IPS-15b (cell line): ENCODE data around the gene HOXD8.

ENCODE experiments used
- H3K27me3 ChIP-seq: one replicate; pipeline ENCODE4 v1.6.1; 2013; ENCODE audit warnings: low read length; ENCODE audit not compliant: control insufficient read depth, insufficient read depth
- H3K36me3 ChIP-seq: one replicate; pipeline ENCODE4 v1.6.1; 2013; ENCODE audit warnings: low read length; ENCODE audit not compliant: control insufficient read depth, insufficient read depth
- H3K4me1 ChIP-seq: one replicate; pipeline ENCODE4 v1.6.1; 2013; ENCODE audit warnings: mild to moderate bottlenecking, low read length; ENCODE audit not compliant: control insufficient read depth, insufficient read depth
- H3K4me3 ChIP-seq: one replicate; pipeline ENCODE4 v1.5.1; 2013; ENCODE audit warnings: low read depth, low read length
- H3K9ac ChIP-seq: one replicate; pipeline ENCODE4 v1.6.1; 2013; ENCODE audit warnings: low read depth, mild to moderate bottlenecking, low read length
- H3K9me3 ChIP-seq: one replicate; pipeline ENCODE4 v1.6.1; 2013; ENCODE audit warnings: mild to moderate bottlenecking, low read length; ENCODE audit not compliant: control insufficient read depth, insufficient read depth

Gene HOXD8

DNA sequence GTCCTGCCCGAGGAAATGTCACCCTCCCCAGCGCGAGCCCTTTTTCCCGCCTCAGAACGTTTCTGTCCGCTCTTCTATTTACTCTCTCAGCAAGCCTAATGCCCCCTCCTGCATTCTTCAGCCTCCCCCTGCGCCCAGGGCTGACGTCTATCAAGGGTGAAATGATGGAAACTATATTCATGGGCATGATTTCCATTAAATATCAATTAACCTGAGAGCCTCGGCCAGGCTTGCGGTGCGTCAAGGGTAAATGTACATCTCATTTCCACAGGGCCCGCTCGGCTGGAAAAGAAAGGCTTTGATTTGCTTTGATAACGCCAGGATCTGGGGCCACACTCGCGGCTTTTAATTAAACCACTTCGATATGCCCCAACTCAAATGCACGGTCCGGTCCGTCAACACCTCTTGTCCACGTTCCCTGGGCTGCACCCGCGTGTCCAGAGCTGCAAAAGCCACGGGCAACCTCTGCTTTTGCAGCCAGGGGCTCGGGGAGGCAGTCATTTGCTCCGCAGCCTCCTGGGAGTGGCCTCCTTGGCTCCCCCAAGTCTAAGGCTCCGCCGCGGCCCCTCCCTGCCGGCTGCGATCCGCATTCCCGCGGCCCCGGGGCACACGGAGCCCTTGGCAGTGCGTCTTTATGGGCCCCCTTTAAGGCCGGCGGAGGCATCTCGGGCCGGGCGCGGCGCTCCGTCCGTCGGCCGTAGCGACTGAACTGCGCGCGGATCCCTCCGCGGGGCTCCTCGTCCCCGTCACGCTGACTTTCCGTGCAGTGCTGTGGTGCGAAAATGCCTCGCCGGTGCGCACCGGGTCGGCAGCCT lies at the start of gene HOXD8:
HOXD8 (plus strand) TSS at position 724 of the 815 bp plus-strand sequence. CDS start 662 bp downstream, outside the sequence.
- Histone ChIP-seq H3K4me1 (peaks cover 2% of the 10 kb centered on the region), H3K36me3 (no peaks in the 10 kb centered on the region), H3K27me3 (peaks cover 94% of the 10 kb centered on the region), H3K9me3 (no peaks in the 10 kb centered on the region), H3K4me3 (peak within 1 kb of the TSS; percentile 37), H3K9ac (no peak within 1 kb of the TSS)

DNA sequence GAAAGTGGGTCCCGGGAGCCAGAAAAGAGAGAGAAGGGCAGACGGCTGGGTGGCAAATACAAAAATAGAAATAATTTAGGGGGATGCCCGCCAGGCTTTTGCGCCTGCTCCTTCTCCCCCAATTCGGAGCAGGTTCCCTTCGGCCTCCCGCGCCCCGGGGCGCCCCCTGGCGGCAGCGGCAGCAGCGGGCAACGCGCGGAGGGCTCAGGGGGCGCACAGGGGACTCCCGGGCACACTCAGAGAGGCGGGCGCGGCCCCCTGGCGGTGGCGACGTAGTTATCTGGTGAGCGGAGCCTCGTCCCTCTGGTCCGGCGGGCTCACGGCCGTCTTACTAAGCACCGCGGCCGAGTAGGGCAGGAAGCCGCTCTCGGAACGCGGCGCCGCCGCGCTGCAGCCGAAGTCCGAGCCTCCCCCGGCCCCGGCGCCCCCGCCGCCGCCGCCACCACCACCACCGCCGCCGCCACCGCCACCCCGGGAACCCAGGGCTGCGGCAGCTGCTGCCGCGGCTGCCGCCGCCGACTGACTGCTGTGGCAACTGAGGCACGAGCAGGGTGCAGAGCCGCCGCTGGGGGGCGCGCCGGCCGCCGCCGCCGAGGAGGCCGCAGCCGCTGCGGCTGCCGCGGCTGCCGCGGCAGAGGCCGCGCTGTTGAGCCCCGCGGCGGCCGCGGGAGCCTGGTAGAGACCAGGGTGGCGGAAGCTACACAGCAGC lies 49.5 kb upstream of the HOXD8 start:
- Histone ChIP-seq H3K4me1 (peaks cover 3% of the 10 kb centered on the region), H3K9me3 (no peaks in the 10 kb centered on the region), H3K9ac (no peak overlapping the region), H3K36me3 (no peaks in the 10 kb centered on the region), H3K27me3 (peaks cover 95% of the 10 kb centered on the region), H3K4me3 (peak overlapping the region; percentile 43)

DNA sequence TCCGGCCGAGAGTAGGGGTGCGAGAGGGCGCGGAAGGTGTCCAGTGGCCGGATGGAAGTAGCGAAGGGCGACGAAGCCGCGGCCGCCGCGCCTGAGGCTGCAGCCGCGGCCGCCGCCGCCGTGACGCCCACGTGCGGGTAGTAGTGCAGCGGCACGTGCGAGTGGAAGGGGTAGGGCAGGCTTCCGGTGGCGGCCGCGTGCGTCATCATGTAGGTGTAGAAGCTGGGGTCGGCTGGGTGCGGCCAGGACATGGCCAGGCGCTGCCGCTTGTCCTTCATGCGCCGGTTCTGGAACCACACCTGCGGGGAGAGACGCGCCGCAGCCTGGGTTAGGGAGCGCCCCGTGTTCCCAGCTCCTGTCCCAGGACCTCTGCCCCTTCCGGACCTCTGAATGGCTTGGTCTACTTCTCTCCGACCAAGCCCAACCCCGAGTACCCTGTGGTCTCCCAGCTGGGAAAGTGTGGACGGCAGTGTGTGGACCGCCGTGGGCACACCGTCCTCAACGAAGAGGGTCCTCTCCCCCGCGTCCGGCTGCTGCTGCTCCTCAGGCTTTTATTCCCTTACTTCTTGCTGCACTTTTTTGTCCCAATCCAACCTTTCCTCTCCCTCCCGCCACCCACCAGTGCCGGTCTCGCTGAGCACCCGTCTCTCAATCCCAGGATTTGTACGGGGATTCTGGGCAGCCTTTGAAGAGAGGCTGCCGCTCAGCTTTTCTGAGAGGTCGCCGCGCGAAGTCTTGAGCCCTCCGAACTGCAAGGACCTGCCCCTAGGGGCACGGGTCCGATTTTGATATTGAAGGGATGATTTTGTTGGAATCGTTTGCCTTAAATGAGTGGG lies 48.7 kb upstream of the HOXD8 start:
- Histone ChIP-seq H3K36me3 (no peaks in the 10 kb centered on the region), H3K9me3 (no peaks in the 10 kb centered on the region), H3K27me3 (peaks cover 95% of the 10 kb centered on the region), H3K4me1 (peaks cover 3% of the 10 kb centered on the region), H3K4me3 (peak overlapping the region; percentile 43), H3K9ac (no peak overlapping the region)

DNA sequence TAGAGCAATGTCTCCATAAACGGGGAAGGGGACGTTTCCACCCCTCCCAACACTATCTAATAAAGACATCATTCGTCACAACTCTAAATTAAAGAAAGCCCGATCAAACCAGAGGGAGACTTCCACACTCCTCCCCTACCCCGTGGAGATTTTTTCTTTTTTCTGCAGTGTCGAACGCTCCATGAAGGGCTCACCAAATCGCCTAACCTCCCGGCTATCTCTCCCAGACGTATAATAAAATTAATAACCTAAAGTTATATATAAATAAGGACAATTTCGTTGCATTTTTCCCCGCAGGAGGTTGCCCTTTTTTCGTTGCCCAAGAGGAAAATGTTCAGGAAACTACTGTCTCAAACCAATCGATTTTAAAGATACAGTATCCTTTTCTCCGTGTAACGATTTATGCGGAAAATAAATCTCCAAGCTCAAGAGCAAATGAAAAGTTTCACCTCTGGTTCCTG lies 48.1 kb upstream of the HOXD8 start:
- no peak overlapping the region for H3K9ac ChIP-seq
- no peaks in the 10 kb centered on the region for H3K36me3 ChIP-seq
- H3K27me3 ChIP-seq: peaks cover 95% of the 10 kb centered on the region

DNA sequence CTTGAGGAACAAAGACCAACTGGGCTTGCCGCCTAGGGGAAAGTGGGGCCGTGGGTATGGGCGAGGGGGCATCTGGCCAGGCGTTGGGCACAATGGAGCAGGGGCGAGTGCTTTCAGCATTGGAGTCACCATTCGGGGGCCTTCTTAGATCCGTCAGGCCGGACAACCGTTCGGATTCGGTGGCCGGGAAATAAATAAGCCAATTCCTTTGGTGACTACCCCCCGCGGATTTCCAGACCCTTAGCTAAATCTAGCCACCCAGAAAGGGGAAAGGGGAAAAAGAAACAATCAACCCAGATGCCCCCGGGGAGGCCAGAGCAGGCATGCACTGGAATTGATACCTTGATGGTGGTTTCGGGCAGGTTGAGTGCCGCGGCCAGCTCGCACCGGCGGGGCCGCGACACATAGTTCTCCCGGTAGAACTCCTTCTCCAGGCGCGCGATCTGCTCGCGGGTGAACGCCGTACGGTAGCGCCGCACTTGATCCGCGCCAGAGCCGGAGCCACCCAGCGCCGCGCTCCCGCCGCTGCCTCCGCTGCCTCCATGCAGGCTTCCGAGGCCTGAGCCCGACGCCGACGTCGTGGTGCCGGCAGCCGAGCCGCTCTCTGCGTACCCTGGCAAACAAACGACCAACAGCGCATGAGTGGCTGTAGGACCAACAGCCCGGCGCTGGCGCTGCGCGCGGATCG lies 47.5 kb upstream of the HOXD8 start:
- Histone ChIP-seq H3K36me3 (no peaks in the 10 kb centered on the region), H3K4me3 (peak overlapping the region; percentile 18), H3K27me3 (peaks cover 95% of the 10 kb centered on the region), H3K9ac (no peak overlapping the region), H3K9me3 (no peaks in the 10 kb centered on the region), H3K4me1 (peaks cover 3% of the 10 kb centered on the region)

More for the DNA sequence above, 48.1 kb upstream of the HOXD8 start:
- Histone ChIP-seq H3K9me3 (no peaks in the 10 kb centered on the region), H3K4me1 (peaks cover 3% of the 10 kb centered on the region), H3K4me3 (peak overlapping the region; percentile 43)

DNA sequence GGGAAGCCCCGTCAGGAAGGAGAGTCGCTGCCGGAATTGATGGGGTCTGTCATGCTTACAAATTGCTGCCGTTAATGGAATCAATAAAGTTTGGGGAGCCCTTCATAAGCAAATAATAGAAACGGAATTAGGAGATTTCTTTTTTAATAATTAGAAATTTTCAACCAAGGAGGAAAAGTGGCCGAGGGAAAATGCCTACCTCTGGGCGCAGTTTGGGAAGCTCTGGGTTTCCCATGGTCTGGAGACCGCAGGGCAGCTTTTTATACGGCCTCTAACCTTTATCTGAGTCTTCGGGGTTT lies 47.0 kb upstream of the HOXD8 start:
- H3K4me3 ChIP-seq: peak overlapping the region; percentile 18
- H3K27me3 ChIP-seq: peaks cover 95% of the 10 kb centered on the region

DNA sequence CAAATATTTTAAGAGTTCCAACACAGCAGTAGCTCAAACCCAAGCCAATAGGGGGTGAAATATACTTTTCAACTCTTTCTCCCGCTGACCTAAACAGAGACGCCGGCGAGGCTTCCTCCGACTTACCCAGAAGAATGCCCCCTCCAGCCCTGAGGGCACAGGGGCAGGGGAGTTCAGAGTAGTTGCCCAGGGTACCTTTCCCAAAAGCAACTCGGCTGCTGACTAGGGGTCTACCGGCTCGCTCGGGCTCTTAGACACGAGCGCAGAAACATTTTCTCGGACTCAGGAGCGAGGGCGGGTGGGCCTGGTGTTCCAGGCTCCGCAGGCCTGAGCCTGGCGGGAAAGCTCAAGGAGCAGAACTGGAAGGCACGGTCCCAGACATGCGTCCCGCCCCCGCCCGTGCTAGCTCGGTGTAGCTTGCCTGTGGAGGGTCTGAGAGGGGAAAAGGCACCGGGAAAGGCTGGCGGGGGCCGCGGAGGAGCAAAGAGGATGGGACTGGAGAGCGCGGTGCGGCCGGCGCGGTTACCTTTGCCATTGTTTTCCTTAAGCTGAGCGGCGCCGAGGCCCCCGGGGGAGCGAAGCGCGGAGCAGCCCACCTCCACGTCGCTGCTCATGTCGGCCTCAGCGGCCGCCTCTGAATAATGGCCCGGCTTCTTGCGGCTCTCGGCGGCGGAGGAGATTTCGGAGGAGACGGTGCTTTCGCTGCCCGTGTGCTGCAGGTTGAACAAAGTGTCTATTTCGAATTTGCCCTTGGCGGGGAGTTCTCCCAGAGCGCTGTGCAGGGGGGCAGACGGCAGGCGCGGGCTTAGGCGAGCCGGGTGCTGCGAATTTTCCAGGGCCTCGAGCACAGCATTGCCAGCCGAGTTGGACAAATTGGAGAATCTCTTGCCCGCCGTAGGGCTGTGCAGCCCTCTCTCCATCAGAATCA lies 46.4 kb upstream of the HOXD8 start:
- Histone ChIP-seq H3K9ac (no peak overlapping the region), H3K4me3 (peak overlapping the region; percentile 18), H3K27me3 (peaks cover 95% of the 10 kb centered on the region), H3K9me3 (no peaks in the 10 kb centered on the region), H3K4me1 (peaks cover 3% of the 10 kb centered on the region), H3K36me3 (no peaks in the 10 kb centered on the region)

More for the DNA sequence above, 47.0 kb upstream of the HOXD8 start:
- Histone ChIP-seq H3K36me3 (no peaks in the 10 kb centered on the region), H3K9ac (no peak overlapping the region), H3K9me3 (no peaks in the 10 kb centered on the region), H3K4me1 (peaks cover 3% of the 10 kb centered on the region)

DNA sequence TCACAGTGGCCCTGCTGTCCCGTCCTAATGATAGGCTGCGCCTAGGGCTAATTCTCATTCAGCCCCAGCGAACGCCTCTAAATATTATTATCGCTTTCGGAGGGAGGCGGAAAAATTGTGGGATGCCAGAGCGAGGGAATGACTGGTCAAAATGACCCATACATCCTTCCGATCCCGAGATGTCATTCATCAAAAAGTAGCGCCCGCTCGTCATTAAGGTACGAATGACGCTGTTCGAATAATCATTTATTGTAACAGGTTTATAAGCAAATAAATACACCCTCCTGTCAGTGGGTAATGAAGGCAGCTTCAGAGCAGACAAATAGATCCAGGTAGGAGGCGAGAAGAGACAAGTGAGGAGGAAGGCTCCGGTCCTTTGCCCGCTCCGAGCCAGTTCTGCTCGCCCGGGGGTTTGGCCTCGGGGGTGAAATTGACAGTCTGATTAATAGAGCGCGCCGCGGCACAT lies 45.7 kb upstream of the HOXD8 start, which contains the start of gene EVX2:
EVX2 (minus strand) TSS at position 167 of the 466 bp plus-strand sequence. CDS start 186 bp downstream, outside the sequence.
- H3K9ac ChIP-seq: no peak within 1 kb of the TSS
- peaks cover 95% of the 10 kb centered on the region for H3K27me3 ChIP-seq
- H3K36me3 ChIP-seq: no peaks in the 10 kb centered on the region
- peak within 1 kb of the TSS; percentile 13 for H3K4me3 ChIP-seq
- no peaks in the 10 kb centered on the region for H3K9me3 ChIP-seq
- H3K4me1 ChIP-seq: peaks cover 3% of the 10 kb centered on the region

DNA sequence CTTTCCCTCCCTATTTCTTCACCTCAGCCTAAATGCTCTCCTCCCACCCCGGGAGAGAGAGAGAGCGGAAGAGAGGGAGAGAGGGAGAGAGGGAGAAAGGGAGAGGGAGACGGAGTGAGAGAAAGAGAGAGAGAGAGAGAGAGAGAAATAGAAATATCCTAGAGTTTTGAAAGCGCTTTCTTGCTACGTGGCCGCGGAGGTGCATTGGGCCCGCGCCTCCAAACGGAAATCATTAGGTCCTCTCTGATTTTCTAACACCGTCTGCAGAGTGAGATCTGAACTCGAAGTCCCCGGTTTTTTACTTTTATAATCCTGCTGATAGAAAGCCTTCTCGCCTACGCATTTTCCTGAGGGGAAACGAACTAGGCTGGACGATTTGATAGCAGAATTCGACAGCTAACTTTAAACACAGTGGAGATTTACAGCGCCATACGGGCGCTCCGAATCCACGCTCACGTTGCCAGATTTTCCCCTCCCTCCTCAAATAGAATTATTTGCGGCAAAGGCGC lies 44.8 kb upstream of the HOXD8 start:
- Histone ChIP-seq H3K9me3 (no peaks in the 10 kb centered on the region), H3K36me3 (no peaks in the 10 kb centered on the region)

DNA sequence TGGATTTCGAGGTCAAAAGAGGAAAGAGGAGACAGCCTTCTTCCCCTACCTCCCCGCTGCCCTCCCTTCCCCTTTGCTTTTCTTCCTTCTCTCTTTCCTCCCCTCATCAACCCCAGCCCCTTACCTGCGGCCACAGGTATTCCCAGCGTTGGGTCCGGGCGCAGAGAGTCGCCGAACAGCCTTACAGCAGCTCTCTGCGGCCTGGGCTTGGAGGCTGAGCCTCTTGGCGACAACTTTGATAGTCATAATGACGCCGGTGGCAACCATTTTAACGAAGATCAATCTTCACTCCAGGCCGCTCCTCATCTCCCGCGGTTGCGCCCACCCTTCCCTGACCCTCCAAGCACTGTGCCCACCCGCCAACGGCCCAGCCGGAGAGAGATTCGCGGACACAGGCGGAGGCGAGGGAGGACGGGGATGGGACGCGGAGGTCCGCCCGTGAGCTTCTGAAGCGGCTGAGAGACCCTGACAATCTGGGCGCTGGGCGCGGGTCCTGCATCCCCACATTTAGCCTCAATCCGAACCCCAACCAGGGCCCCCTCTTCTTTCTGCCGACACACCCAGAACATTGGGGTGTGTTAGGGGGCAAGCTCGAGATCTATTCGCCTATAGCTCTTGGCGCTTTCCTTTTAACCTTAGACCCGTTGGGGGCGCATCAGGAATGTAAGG lies 44.3 kb upstream of the HOXD8 start:
- H3K4me3 ChIP-seq: peak overlapping the region; percentile 35
- H3K4me1 ChIP-seq: no peaks in the 10 kb centered on the region
- H3K9ac ChIP-seq: no peak overlapping the region
- no peaks in the 10 kb centered on the region for H3K36me3 ChIP-seq
- H3K27me3 ChIP-seq: peaks cover 100% of the 10 kb centered on the region
- H3K9me3 ChIP-seq: no peaks in the 10 kb centered on the region

More for the DNA sequence above, 44.8 kb upstream of the HOXD8 start:
- H3K27me3 ChIP-seq: peaks cover 95% of the 10 kb centered on the region
- H3K4me1 ChIP-seq: no peaks in the 10 kb centered on the region
- no peak overlapping the region for H3K9ac ChIP-seq
- H3K4me3 ChIP-seq: peak overlapping the region; percentile 35
